Coronary artery (tissue), 2 donors: ENCODE results near the gene DKKL1.

Experiments
- DNase-seq: peaks from one replicate; pipeline ENCODE4 v3.0.0-alpha.2; 2017; ENCODE audit warnings: low spot score
- H3K27ac ChIP-seq, 2 donors: fragments of 200-600 bp; sonication (generic); one replicate each; pipeline ENCODE4 v1.5.1; 2016 to 2019
- H3K4me3 ChIP-seq: fragments of 200-600 bp; sonication (generic); 2 replicates; pipeline ENCODE4 v1.5.1; 2016; ENCODE audit warnings: mild to moderate bottlenecking, moderate library complexity
- TF ChIP-seq, protein P1 (sequence below): fragments of 200-600 bp; sonication (generic); IDR thresholded peaks from one replicate; pipeline ENCODE4 v1.5.1; 2019; ENCODE audit warnings: antibody characterized with exemption

The DKKL1 gene

DNA sequence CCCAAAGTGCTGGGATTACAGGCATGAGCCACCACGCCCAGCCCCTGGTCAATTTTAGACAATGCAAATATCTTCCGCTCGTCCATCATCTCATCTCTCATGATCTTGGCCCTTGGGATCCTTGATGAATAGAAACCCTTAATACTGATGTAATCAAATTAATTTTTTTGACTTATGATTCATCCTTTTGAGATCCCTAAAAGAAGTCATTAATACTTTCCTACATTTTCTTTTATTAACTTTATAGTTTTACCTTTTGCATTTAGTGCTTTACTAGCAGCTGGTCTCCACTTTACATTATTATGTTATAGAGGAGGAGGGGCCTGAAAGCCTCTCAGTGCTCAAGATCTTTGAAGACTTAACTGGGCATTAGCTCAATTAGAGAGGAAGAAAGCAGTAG, 16.7 kb downstream of the DKKL1 start:
- Histone ChIP-seq H3K4me3 (no peak overlapping the region), H3K27ac (no peak overlapping the region)
- TF ChIP-seq, protein P1, sequence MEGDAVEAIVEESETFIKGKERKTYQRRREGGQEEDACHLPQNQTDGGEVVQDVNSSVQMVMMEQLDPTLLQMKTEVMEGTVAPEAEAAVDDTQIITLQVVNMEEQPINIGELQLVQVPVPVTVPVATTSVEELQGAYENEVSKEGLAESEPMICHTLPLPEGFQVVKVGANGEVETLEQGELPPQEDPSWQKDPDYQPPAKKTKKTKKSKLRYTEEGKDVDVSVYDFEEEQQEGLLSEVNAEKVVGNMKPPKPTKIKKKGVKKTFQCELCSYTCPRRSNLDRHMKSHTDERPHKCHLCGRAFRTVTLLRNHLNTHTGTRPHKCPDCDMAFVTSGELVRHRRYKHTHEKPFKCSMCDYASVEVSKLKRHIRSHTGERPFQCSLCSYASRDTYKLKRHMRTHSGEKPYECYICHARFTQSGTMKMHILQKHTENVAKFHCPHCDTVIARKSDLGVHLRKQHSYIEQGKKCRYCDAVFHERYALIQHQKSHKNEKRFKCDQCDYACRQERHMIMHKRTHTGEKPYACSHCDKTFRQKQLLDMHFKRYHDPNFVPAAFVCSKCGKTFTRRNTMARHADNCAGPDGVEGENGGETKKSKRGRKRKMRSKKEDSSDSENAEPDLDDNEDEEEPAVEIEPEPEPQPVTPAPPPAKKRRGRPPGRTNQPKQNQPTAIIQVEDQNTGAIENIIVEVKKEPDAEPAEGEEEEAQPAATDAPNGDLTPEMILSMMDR = no peak
- no peak for DNase-seq

DNA sequence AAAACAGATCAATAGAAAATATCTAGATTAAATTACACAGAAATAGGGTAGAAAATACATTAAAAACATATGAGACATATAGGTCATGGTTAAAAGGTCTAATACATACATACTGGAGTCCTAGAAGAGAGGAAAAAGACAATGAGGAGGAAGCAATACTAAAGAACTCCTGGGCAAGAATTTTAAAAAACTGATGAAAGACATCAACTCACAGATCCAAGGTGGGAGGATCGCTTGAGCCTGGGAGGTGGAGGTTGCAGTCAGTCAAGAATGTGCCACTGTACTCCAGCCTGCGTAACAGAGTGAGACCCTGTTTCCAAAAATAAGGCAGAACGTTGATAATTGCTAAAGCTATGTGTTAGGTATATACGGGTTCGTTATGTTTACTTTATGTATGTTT, 19.0 kb downstream of the DKKL1 start:
- Histone ChIP-seq H3K27ac (no peak overlapping the region), H3K4me3 (no peak overlapping the region)
- TF ChIP-seq, protein P1 = no peak
- no peak for DNase-seq

DNA sequence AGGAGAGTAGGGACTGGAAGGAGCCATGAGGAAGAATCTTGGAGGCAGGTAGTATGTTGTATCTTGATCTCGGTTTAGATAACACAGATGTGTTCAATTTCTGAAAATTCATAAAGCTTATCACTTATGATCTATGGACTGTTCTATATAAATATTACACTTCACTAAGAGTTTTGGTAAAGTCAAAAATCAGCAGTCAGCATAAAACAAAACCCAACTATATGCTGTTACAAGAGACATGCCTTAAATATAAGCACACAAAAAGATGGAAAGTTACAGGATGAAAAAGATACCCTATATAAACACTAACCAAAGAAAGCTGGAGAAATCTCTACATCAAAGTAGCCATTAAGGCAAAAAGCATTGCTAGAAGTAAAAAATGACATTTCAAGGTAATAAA, 19.9 kb downstream of the DKKL1 start:
- no peak overlapping the region for H3K4me3 ChIP-seq
- no peak for DNase-seq
- H3K27ac ChIP-seq = no peak overlapping the region
- TF ChIP-seq, protein P1 = no peak

DNA sequence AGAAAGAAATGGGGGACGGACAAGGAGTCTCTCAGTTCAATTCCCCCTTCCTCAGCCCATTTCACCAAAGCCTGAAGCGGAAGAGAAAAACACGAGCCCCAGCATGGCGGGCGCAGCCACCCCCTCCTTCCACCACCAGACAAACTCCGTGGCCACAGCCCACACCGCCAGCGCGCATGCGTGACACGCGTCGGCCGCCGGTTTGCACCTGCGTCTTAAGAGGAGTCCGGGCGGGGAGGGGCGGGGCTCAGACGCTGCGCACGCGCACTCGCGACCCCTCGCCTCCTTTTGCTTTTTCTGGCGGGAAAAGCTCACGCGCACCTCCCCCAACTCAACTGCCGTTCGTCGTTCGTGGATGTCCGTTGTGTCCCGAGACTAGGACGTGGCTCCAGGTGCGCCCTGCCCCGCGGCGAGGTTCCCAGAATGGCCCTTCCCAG, 24.3 kb downstream of the DKKL1 start, which contains the start of gene KASH5:
KASH5 (plus strand) TSS at position 314 of the 437 bp plus-strand sequence. CDS start 2,635 bp downstream, outside the sequence.
- Histone ChIP-seq H3K27ac (no peak within 1 kb of the TSS), H3K4me3 (no peak within 1 kb of the TSS)
- DNase-seq = no peak
- TF ChIP-seq, protein P1 = no peak

DNA sequence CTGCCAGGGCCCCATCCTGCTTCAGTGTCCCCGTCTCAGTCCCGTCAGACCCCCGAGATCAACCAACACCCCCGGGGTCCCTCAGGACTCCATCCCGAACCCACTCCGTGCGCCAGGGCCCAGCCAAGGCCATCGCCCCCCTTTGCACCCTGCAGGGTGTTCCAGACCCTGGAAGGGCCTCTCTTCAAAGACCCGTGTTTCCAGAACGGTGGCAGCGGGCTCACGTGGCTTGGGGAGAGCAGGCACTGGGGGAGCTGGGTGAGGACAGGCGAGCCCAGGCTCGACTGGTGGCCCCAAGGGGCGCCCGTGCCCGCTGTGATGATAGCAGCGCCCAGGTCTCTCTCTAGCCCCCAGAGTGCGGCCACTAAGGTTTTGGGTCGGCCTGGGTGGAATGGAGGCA, 25.7 kb downstream of the DKKL1 start:
- no peak for DNase-seq
- H3K4me3 ChIP-seq = no peak overlapping the region
- no peak overlapping the region for H3K27ac ChIP-seq
- TF ChIP-seq, protein P1 = no peak

DNA sequence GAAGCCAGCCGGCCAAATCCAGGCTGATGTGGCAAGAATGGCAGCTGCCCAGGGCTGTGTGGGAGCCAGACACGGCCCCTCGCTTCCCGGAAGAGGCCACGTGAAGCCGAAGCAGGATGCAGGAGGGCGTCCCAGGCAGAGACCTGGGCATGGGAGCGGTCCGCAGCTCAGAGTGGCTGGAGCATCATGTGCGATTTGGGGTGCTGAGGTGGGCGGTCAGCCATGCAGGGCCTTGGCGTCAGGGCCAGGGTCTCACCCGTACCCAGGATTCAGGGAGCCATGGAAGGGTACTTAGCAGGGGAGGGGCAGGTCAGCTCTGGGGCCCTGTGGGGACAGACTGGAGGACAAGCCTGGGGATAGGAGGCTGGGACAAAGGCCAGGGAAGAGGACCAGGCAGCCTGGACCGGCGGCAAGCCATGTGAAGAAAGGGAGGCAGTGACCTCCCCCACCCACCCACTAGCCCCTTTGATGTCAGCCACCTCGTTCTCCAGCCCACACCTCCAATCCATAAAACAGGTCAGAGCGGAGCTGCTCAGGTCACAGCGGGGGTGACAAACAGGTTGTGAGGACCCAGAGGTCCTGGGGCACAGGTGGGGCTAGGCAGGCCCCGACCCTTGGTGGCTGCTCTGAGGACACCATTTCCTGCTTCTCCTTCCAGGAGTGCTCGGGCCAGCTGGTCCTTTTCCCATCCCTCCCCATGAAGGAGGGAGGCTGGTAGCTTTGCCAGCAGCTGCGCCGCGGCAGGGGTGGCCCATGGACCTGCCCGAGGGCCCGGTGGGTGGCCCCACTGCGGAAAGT, 26.7 kb downstream of the DKKL1 start:
- no peak overlapping the region for H3K27ac ChIP-seq
- H3K4me3 ChIP-seq = no peak overlapping the region
- no peak for DNase-seq

More for the DNA sequence above, 26.7 kb downstream of the DKKL1 start:
- TF ChIP-seq, protein P1 = no peak
